HEK293 (cell line): ENCODE measurements around the gene INPPL1.

Experiments used
- REPIN1 ChIP-seq: fragments of 450-650 bp; formaldehyde crosslinking; IDR thresholded peaks from 2 replicates; pipeline ENCODE4 v1.5.1; 2017; ENCODE audit warnings: missing biosample characterization, missing genetic modification characterization, low read depth
- SETDB1 ChIP-seq: IDR thresholded peaks from one replicate; pipeline ENCODE4 v1.6.1; 2017; ENCODE audit warnings: mild to moderate bottlenecking, low read length, moderate library complexity, mixed read lengths; ENCODE audit not compliant: insufficient read length
- YY1 ChIP-seq: fragments of 450-650 bp; formaldehyde crosslinking; IDR thresholded peaks from 2 replicates; pipeline ENCODE4 v1.5.1; 2018; ENCODE audit warnings: missing biosample characterization, missing genetic modification characterization
- ZBTB21 ChIP-seq: fragments of 450-650 bp; formaldehyde crosslinking; IDR thresholded peaks from 2 replicates; pipeline ENCODE4 v1.5.1; 2017; ENCODE audit warnings: missing biosample characterization, missing genetic modification characterization
- ZNF558 ChIP-seq: fragments of 450-650 bp; formaldehyde crosslinking; IDR thresholded peaks from 2 replicates; pipeline ENCODE4 v1.5.1; 2016; ENCODE audit warnings: missing biosample characterization, missing genetic modification characterization
- ZNF585B ChIP-seq: fragments of 450-650 bp; formaldehyde crosslinking; IDR thresholded peaks from 2 replicates; pipeline ENCODE4 v1.5.1; 2016; ENCODE audit warnings: missing biosample characterization, missing genetic modification characterization
- TF ChIP-seq, protein P1 (sequence below): fragments of 450-650 bp; formaldehyde crosslinking; IDR thresholded peaks from 2 replicates; pipeline ENCODE4 v1.5.1; 2016; ENCODE audit warnings: missing biosample characterization, missing genetic modification characterization
- TF ChIP-seq, protein P2 (sequence below): IDR thresholded peaks from 2 replicates; pipeline ENCODE4 v1.6.1; 2011; ENCODE audit warnings: mild to moderate bottlenecking, low read depth, low read length, borderline replicate concordance
- TF ChIP-seq, protein P3 (sequence below): fragments of 450-650 bp; formaldehyde crosslinking; IDR thresholded peaks from 2 replicates; pipeline ENCODE4 v1.5.1; 2016; ENCODE audit warnings: missing biosample characterization, missing genetic modification characterization
- TF ChIP-seq, protein P4 (sequence below): fragments of 450-650 bp; formaldehyde crosslinking; conservative IDR thresholded peaks from 2 replicates; pipeline ENCODE4 v1.5.1; 2016; ENCODE audit warnings: low read depth, missing biosample characterization, missing genetic modification characterization
- TF ChIP-seq, protein P5 (sequence below): fragments of 450-650 bp; formaldehyde crosslinking; IDR thresholded peaks from 2 replicates; pipeline ENCODE4 v1.5.1; 2016; ENCODE audit warnings: missing biosample characterization, missing genetic modification characterization
- TF ChIP-seq, protein P6 (sequence below): fragments of 450-650 bp; formaldehyde crosslinking; IDR thresholded peaks from 2 replicates; pipeline ENCODE4 v1.5.1; 2016; ENCODE audit warnings: missing biosample characterization, missing genetic modification characterization, borderline replicate concordance
- TF ChIP-seq, protein P7 (sequence below): fragments of 450-650 bp; formaldehyde crosslinking; IDR thresholded peaks from 2 replicates; pipeline ENCODE4 v1.5.1; 2016; ENCODE audit warnings: missing biosample characterization, missing genetic modification characterization
- TF ChIP-seq, protein P8 (sequence below): fragments of 450-650 bp; formaldehyde crosslinking; IDR thresholded peaks from 2 replicates; pipeline ENCODE4 v1.5.1; 2016; ENCODE audit warnings: missing biosample characterization, missing genetic modification characterization

DNA sequence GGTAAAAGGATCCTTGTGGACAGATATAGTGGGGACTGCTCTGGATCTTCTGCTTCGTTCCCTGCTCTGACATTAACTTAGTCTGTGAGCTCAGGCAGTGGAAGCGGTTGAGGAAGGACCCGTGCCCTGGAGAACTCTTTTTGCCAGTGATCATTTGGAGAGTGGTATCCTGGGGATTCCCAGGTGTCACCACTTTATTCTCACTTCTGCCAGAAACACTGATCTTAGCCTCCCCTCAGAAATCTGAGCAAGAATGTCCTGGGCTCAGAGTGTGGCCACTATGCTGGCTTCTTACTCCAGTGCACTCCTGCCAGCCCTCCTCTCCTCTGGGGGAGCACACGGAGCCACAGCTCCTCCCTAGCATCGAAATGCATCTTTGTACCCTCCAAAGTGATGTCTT is 27.0 kb downstream of the INPPL1 start:
- TF ChIP-seq, protein P1, sequence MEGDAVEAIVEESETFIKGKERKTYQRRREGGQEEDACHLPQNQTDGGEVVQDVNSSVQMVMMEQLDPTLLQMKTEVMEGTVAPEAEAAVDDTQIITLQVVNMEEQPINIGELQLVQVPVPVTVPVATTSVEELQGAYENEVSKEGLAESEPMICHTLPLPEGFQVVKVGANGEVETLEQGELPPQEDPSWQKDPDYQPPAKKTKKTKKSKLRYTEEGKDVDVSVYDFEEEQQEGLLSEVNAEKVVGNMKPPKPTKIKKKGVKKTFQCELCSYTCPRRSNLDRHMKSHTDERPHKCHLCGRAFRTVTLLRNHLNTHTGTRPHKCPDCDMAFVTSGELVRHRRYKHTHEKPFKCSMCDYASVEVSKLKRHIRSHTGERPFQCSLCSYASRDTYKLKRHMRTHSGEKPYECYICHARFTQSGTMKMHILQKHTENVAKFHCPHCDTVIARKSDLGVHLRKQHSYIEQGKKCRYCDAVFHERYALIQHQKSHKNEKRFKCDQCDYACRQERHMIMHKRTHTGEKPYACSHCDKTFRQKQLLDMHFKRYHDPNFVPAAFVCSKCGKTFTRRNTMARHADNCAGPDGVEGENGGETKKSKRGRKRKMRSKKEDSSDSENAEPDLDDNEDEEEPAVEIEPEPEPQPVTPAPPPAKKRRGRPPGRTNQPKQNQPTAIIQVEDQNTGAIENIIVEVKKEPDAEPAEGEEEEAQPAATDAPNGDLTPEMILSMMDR (tag by site-specific recombination): no peak
- TF ChIP-seq, protein P2, sequence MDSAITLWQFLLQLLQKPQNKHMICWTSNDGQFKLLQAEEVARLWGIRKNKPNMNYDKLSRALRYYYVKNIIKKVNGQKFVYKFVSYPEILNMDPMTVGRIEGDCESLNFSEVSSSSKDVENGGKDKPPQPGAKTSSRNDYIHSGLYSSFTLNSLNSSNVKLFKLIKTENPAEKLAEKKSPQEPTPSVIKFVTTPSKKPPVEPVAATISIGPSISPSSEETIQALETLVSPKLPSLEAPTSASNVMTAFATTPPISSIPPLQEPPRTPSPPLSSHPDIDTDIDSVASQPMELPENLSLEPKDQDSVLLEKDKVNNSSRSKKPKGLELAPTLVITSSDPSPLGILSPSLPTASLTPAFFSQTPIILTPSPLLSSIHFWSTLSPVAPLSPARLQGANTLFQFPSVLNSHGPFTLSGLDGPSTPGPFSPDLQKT: no peak
- TF ChIP-seq YY1 (no peak), ZNF585B (no peak), SETDB1 (no peak), ZBTB21 (tag by site-specific recombination) (no peak), REPIN1 (tag by site-specific recombination) (no peak), ZNF558 (no peak)
- TF ChIP-seq, protein P3, sequence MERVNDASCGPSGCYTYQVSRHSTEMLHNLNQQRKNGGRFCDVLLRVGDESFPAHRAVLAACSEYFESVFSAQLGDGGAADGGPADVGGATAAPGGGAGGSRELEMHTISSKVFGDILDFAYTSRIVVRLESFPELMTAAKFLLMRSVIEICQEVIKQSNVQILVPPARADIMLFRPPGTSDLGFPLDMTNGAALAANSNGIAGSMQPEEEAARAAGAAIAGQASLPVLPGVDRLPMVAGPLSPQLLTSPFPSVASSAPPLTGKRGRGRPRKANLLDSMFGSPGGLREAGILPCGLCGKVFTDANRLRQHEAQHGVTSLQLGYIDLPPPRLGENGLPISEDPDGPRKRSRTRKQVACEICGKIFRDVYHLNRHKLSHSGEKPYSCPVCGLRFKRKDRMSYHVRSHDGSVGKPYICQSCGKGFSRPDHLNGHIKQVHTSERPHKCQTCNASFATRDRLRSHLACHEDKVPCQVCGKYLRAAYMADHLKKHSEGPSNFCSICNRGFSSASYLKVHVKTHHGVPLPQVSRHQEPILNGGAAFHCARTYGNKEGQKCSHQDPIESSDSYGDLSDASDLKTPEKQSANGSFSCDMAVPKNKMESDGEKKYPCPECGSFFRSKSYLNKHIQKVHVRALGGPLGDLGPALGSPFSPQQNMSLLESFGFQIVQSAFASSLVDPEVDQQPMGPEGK (tag by site-specific recombination): no peak
- TF ChIP-seq, protein P4, sequence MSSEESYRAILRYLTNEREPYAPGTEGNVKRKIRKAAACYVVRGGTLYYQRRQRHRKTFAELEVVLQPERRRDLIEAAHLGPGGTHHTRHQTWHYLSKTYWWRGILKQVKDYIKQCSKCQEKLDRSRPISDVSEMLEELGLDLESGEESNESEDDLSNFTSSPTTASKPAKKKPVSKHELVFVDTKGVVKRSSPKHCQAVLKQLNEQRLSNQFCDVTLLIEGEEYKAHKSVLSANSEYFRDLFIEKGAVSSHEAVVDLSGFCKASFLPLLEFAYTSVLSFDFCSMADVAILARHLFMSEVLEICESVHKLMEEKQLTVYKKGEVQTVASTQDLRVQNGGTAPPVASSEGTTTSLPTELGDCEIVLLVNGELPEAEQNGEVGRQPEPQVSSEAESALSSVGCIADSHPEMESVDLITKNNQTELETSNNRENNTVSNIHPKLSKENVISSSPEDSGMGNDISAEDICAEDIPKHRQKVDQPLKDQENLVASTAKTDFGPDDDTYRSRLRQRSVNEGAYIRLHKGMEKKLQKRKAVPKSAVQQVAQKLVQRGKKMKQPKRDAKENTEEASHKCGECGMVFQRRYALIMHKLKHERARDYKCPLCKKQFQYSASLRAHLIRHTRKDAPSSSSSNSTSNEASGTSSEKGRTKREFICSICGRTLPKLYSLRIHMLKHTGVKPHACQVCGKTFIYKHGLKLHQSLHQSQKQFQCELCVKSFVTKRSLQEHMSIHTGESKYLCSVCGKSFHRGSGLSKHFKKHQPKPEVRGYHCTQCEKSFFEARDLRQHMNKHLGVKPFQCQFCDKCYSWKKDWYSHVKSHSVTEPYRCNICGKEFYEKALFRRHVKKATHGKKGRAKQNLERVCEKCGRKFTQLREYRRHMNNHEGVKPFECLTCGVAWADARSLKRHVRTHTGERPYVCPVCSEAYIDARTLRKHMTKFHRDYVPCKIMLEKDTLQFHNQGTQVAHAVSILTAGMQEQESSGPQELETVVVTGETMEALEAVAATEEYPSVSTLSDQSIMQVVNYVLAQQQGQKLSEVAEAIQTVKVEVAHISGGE (tag by site-specific recombination): no peak
- TF ChIP-seq, protein P5, sequence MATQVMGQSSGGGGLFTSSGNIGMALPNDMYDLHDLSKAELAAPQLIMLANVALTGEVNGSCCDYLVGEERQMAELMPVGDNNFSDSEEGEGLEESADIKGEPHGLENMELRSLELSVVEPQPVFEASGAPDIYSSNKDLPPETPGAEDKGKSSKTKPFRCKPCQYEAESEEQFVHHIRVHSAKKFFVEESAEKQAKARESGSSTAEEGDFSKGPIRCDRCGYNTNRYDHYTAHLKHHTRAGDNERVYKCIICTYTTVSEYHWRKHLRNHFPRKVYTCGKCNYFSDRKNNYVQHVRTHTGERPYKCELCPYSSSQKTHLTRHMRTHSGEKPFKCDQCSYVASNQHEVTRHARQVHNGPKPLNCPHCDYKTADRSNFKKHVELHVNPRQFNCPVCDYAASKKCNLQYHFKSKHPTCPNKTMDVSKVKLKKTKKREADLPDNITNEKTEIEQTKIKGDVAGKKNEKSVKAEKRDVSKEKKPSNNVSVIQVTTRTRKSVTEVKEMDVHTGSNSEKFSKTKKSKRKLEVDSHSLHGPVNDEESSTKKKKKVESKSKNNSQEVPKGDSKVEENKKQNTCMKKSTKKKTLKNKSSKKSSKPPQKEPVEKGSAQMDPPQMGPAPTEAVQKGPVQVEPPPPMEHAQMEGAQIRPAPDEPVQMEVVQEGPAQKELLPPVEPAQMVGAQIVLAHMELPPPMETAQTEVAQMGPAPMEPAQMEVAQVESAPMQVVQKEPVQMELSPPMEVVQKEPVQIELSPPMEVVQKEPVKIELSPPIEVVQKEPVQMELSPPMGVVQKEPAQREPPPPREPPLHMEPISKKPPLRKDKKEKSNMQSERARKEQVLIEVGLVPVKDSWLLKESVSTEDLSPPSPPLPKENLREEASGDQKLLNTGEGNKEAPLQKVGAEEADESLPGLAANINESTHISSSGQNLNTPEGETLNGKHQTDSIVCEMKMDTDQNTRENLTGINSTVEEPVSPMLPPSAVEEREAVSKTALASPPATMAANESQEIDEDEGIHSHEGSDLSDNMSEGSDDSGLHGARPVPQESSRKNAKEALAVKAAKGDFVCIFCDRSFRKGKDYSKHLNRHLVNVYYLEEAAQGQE: no peak
- TF ChIP-seq, protein P6, sequence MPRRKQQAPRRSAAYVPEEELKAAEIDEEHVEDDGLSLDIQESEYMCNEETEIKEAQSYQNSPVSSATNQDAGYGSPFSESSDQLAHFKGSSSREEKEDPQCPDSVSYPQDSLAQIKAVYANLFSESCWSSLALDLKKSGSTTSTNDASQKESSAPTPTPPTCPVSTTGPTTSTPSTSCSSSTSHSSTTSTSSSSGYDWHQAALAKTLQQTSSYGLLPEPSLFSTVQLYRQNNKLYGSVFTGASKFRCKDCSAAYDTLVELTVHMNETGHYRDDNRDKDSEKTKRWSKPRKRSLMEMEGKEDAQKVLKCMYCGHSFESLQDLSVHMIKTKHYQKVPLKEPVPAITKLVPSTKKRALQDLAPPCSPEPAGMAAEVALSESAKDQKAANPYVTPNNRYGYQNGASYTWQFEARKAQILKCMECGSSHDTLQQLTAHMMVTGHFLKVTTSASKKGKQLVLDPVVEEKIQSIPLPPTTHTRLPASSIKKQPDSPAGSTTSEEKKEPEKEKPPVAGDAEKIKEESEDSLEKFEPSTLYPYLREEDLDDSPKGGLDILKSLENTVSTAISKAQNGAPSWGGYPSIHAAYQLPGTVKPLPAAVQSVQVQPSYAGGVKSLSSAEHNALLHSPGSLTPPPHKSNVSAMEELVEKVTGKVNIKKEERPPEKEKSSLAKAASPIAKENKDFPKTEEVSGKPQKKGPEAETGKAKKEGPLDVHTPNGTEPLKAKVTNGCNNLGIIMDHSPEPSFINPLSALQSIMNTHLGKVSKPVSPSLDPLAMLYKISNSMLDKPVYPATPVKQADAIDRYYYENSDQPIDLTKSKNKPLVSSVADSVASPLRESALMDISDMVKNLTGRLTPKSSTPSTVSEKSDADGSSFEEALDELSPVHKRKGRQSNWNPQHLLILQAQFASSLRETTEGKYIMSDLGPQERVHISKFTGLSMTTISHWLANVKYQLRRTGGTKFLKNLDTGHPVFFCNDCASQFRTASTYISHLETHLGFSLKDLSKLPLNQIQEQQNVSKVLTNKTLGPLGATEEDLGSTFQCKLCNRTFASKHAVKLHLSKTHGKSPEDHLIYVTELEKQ (tag by site-specific recombination): no peak
- TF ChIP-seq, protein P7, sequence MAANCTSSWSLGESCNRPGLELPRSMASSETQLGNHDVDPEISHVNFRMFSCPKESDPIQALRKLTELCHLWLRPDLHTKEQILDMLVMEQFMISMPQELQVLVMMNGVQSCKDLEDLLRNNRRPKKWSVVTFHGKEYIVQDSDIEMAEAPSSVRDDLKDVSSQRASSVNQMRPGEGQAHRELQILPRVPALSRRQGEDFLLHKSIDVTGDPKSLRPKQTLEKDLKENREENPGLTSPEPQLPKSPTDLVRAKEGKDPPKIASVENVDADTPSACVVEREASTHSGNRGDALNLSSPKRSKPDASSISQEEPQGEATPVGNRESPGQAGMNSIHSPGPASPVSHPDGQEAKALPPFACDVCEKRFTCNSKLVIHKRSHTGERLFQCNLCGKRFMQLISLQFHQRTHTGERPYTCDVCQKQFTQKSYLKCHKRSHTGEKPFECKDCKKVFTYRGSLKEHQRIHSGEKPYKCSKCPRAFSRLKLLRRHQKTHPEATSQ: no peak
- TF ChIP-seq, protein P8, sequence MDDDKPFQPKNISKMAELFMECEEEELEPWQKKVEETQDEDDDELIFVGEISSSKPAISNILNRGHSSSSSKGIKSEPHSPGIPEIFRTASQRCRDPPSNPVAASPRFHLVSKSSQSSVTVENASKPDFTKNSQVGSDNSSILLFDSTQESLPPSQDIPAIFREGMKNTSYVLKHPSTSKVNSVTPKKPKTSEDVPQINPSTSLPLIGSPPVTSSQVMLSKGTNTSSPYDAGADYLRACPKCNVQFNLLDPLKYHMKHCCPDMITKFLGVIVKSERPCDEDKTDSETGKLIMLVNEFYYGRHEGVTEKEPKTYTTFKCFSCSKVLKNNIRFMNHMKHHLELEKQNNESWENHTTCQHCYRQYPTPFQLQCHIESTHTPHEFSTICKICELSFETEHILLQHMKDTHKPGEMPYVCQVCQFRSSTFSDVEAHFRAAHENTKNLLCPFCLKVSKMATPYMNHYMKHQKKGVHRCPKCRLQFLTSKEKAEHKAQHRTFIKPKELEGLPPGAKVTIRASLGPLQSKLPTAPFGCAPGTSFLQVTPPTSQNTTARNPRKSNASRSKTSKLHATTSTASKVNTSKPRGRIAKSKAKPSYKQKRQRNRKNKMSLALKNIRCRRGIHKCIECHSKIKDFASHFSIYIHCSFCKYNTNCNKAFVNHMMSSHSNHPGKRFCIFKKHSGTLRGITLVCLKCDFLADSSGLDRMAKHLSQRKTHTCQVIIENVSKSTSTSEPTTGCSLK (tag by site-specific recombination): no peak
